ENCODE measurements around the gene IYD. TPM values are rescaled to one million over a fixed set of nuclear protein-coding genes. Genes with fewer than 3 reads are reported as not detected.

The IYD gene
- total RNA-seq, 4 donors from 2014 or later = not detected

DNA sequence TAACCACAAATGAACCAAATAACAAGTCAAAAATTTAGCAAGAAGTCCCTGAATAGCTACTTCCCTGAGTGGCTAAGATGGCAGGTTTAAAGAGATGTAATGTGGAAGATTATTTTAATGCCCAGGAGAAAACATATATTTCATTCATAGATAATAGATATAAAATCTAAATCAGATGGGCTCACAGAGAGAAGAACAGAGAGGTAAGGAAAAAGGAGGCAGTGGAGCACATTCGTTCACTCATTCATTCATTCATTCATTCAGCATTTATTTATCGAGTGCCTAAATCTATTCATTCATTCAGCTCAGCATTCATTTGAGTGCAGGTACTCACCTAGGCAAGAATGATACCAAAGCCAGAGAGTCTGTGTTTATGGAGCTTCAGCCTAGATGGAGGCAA is 32.1 kb upstream of the IYD start:
- intact Hi-C loops (cut with DNase I) = no loop called here
- no peaks in the 10 kb centered on the region for H3K4me1 ChIP-seq
- H3K36me3 ChIP-seq = no peaks in the 10 kb centered on the region
- WGBS = 86% methylated on average over 2 of the region's 2 CpGs
- no peak for DNase-seq (ENCODE audit: extremely low spot score)
- no peak overlapping the region for H3K4me3 ChIP-seq
- H3K27ac ChIP-seq (replicated peaks in 1 of 4) = no peak overlapping the region
- no peaks in the 10 kb centered on the region for H3K9me3 ChIP-seq
- peaks cover 0 to 4% (median 0%) of the 10 kb centered on the region in 4 donors for H3K27me3 ChIP-seq
- no peak for TF ChIP-seq POLR2AphosphoS5 (IDR thresholded peaks at IDR 0.05)
- TF ChIP-seq EP300 (IDR thresholded peaks at IDR 0.05) = no peak
- TF ChIP-seq POLR2A (IDR thresholded peaks at IDR 0.05; ENCODE audit: low read depth) = no peak
- TF ChIP-seq, protein P1, sequence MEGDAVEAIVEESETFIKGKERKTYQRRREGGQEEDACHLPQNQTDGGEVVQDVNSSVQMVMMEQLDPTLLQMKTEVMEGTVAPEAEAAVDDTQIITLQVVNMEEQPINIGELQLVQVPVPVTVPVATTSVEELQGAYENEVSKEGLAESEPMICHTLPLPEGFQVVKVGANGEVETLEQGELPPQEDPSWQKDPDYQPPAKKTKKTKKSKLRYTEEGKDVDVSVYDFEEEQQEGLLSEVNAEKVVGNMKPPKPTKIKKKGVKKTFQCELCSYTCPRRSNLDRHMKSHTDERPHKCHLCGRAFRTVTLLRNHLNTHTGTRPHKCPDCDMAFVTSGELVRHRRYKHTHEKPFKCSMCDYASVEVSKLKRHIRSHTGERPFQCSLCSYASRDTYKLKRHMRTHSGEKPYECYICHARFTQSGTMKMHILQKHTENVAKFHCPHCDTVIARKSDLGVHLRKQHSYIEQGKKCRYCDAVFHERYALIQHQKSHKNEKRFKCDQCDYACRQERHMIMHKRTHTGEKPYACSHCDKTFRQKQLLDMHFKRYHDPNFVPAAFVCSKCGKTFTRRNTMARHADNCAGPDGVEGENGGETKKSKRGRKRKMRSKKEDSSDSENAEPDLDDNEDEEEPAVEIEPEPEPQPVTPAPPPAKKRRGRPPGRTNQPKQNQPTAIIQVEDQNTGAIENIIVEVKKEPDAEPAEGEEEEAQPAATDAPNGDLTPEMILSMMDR (IDR thresholded peaks at IDR 0.05) = no peak

DNA sequence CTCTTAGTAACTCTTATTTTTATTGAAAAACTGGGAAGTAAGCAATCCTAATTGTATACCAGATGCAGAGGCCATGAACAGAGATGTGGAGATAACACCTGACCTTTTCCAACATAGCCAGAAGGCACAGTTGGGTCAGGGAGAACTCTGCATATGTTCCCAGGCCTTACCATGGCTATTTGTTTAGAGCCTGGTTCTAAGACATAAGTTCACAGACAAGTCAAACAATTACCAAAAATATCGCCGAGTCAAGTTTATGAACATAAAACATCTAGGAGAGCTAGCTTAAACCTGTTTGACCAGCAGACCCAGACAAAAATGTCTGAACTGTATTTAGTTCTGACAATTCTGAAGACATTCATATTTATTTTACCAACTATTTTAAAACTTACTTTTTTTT is 26.7 kb upstream of the IYD start:
- TF ChIP-seq, protein P1 (IDR thresholded peaks at IDR 0.05) = no peak
- TF ChIP-seq POLR2AphosphoS5 (IDR thresholded peaks at IDR 0.05) (no peak), EP300 (IDR thresholded peaks at IDR 0.05) (no peak), POLR2A (IDR thresholded peaks at IDR 0.05; ENCODE audit: low read depth) (no peak)
- no peaks in the 10 kb centered on the region for H3K4me1 ChIP-seq
- 83% methylated on average over 2 of the region's 2 CpGs for WGBS
- no peaks in the 10 kb centered on the region for H3K27me3 ChIP-seq
- H3K4me3 ChIP-seq = no peak overlapping the region
- no peak for DNase-seq (ENCODE audit: extremely low spot score)
- no peaks in the 10 kb centered on the region for H3K9me3 ChIP-seq
- H3K27ac ChIP-seq (replicated peaks in 1 of 4) = no peak overlapping the region
- H3K36me3 ChIP-seq = no peaks in the 10 kb centered on the region
- intact Hi-C loops (cut with DNase I) = no loop called here

DNA sequence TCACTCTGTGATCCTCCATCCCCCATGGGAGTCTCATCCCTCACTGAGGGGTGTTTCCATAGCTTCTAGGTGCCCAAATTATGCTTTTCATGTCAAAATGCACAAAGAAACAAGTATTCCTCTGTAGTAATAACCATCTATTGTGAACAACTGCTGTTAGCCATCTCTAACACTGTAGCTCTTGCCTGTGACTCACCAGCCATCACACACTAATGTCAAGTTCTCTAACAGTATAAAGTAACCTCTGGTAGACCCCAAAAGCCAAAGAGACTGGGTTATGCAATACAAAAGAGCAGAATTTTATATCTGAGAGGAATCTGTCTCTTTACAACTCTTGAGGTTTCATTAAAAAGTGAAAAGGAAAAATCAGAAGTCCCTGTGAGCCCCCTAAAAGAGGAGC is 25.4 kb upstream of the IYD start:
- Histone ChIP-seq H3K4me3 (no peak overlapping the region), H3K27me3 (no peaks in the 10 kb centered on the region), H3K36me3 (no peaks in the 10 kb centered on the region), H3K4me1 (no peaks in the 10 kb centered on the region), H3K9me3 (no peaks in the 10 kb centered on the region), H3K27ac (replicated peaks in 1 of 4) (no peak overlapping the region)
- intact Hi-C loops (cut with DNase I) = no loop called here
- DNase-seq (ENCODE audit: extremely low spot score) = no peak
- TF ChIP-seq POLR2AphosphoS5 (IDR thresholded peaks at IDR 0.05) = no peak
- TF ChIP-seq POLR2A (IDR thresholded peaks at IDR 0.05; ENCODE audit: low read depth) = no peak
- no peak for TF ChIP-seq EP300 (IDR thresholded peaks at IDR 0.05)

DNA sequence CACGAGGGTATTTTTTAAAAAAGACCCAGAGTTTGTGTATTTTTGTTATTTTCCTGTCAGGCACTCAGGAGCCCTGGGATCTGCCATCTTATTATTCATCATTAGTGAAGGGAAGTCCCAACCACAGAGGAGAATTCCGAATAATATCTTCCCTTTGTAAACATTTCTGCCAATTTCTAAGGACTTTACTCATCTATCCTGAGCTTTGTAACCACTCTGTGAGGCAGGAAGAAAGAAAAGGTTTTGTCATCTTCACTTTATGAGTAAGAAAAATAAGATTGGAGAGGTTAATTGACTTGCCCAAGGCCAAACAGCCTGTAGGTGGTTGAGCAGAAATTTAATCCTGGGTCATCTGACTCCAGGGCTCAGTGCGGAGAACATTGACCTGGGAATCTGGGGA is 23.0 kb upstream of the IYD start:
- DNase-seq (ENCODE audit: extremely low spot score) = no peak
- 79% methylated on average over 3 of the region's 3 CpGs for WGBS
- H3K9me3 ChIP-seq = no peaks in the 10 kb centered on the region
- no peaks in the 10 kb centered on the region for H3K27me3 ChIP-seq
- H3K4me3 ChIP-seq = no peak overlapping the region
- no peak overlapping the region for H3K27ac ChIP-seq (replicated peaks in 1 of 4)
- no peaks in the 10 kb centered on the region for H3K36me3 ChIP-seq
- intact Hi-C loops (cut with DNase I) = no loop called here
- no peaks in the 10 kb centered on the region for H3K4me1 ChIP-seq
- TF ChIP-seq POLR2A (IDR thresholded peaks at IDR 0.05; ENCODE audit: low read depth) = no peak
- no peak for TF ChIP-seq EP300 (IDR thresholded peaks at IDR 0.05)
- no peak for TF ChIP-seq POLR2AphosphoS5 (IDR thresholded peaks at IDR 0.05)
- TF ChIP-seq, protein P1 (IDR thresholded peaks at IDR 0.05) = no peak

DNA sequence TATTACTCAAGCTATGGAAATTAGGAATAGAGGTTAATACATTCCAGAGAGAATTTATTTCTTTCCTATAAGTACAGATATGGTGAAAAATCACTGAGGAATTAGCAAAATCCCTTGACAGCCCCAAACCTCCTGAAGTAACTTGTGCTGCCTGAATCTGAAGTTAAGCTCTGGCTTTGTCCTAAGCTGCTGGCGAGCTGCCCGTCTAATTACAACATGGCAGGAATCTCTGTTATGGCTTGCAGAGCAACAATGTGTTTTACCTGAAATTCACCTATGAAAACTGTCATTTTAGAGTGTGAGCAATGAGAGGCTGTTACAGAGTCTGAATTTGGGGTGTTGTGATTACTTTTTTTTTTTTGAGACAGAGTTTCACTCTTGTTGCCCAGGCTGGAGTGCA is 22.5 kb upstream of the IYD start:
- H3K27ac ChIP-seq (replicated peaks in 1 of 4) = no peak overlapping the region
- WGBS = 60% methylated on average over 2 of the region's 2 CpGs
- DNase-seq (ENCODE audit: extremely low spot score) = no peak
- intact Hi-C loops (cut with DNase I) = no loop called here
- H3K27me3 ChIP-seq = no peaks in the 10 kb centered on the region
- no peaks in the 10 kb centered on the region for H3K9me3 ChIP-seq
- no peaks in the 10 kb centered on the region for H3K36me3 ChIP-seq
- H3K4me1 ChIP-seq = no peaks in the 10 kb centered on the region
- no peak for TF ChIP-seq POLR2A (IDR thresholded peaks at IDR 0.05; ENCODE audit: low read depth)
- no peak for TF ChIP-seq EP300 (IDR thresholded peaks at IDR 0.05)
- TF ChIP-seq, protein P1 (IDR thresholded peaks at IDR 0.05) = no peak
- no peak for TF ChIP-seq POLR2AphosphoS5 (IDR thresholded peaks at IDR 0.05)
- no peak overlapping the region for H3K4me3 ChIP-seq
